ENCODE measurements around the gene CDC42EP3. TPM values are rescaled to one million over a fixed set of nuclear protein-coding genes. Genes with fewer than 3 reads are reported as not detected.

CDC42EP3 gene, protein sequence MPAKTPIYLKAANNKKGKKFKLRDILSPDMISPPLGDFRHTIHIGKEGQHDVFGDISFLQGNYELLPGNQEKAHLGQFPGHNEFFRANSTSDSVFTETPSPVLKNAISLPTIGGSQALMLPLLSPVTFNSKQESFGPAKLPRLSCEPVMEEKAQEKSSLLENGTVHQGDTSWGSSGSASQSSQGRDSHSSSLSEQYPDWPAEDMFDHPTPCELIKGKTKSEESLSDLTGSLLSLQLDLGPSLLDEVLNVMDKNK
- total RNA-seq (10 to 100 TPM in 5 of 9 donors, 1 to 10 TPM in 4; 4.2 to 30.2 (median 15.1) TPM), polyA plus RNA-seq (10 to 100 TPM in 1 of 3 donors, 1 to 10 TPM in 2; 7.0 to 13.9 (median 7.6) TPM)
- long read RNA-seq, donor 1, full-length matches to known transcripts, result 2 of 2 reads
- long read RNA-seq, donor 1, partial matches to known transcripts, result 0 of 2 reads
- long read RNA-seq, donor 1, other reads (novel, unspliced or antisense), result 0 of 2 reads
- long read RNA-seq, donor 2, full-length matches to known transcripts, result 1 of 1 reads
- long read RNA-seq, donor 2, partial matches to known transcripts, result 0 of 1 reads
- long read RNA-seq, donor 2, other reads (novel, unspliced or antisense), result 0 of 1 reads
- long read RNA-seq, donor 3, full-length matches to known transcripts, result 4 of 4 reads
- long read RNA-seq, donor 3, partial matches to known transcripts, result 0 of 4 reads
- long read RNA-seq, donor 3, other reads (novel, unspliced or antisense), result 0 of 4 reads
- long read RNA-seq, donor 4, full-length matches to known transcripts, result 1 of 3 reads
- long read RNA-seq, donor 4, partial matches to known transcripts, result 0 of 3 reads
- long read RNA-seq, donor 4, other reads (novel, unspliced or antisense), result 2 of 3 reads
- long read RNA-seq, donor 5, full-length matches to known transcripts, result 37 of 40 reads
- long read RNA-seq, donor 5, partial matches to known transcripts, result 0 of 40 reads
- long read RNA-seq, donor 5, other reads (novel, unspliced or antisense), result 3 of 40 reads
- long read RNA-seq, donor 6, full-length matches to known transcripts, result 1 of 5 reads
- long read RNA-seq, donor 6, partial matches to known transcripts, result 0 of 5 reads
- long read RNA-seq, donor 6, other reads (novel, unspliced or antisense), result 4 of 5 reads
- long read RNA-seq, donor 7, full-length matches to known transcripts, result 2 of 2 reads
- long read RNA-seq, donor 7, partial matches to known transcripts, result 0 of 2 reads
- long read RNA-seq, donor 7, other reads (novel, unspliced or antisense), result 0 of 2 reads
- long read RNA-seq, donor 8, full-length matches to known transcripts, result 5 of 5 reads
- long read RNA-seq, donor 8, partial matches to known transcripts, result 0 of 5 reads
- long read RNA-seq, donor 8, other reads (novel, unspliced or antisense), result 0 of 5 reads
- long read RNA-seq, donor 9, full-length matches to known transcripts, result 1 of 1 reads
- long read RNA-seq, donor 9, partial matches to known transcripts, result 0 of 1 reads
- long read RNA-seq, donor 9, other reads (novel, unspliced or antisense), result 0 of 1 reads
- long read RNA-seq, donor 10, full-length matches to known transcripts, result 1 of 1 reads
- long read RNA-seq, donor 10, partial matches to known transcripts, result 0 of 1 reads
- long read RNA-seq, donor 10, other reads (novel, unspliced or antisense), result 0 of 1 reads

DNA sequence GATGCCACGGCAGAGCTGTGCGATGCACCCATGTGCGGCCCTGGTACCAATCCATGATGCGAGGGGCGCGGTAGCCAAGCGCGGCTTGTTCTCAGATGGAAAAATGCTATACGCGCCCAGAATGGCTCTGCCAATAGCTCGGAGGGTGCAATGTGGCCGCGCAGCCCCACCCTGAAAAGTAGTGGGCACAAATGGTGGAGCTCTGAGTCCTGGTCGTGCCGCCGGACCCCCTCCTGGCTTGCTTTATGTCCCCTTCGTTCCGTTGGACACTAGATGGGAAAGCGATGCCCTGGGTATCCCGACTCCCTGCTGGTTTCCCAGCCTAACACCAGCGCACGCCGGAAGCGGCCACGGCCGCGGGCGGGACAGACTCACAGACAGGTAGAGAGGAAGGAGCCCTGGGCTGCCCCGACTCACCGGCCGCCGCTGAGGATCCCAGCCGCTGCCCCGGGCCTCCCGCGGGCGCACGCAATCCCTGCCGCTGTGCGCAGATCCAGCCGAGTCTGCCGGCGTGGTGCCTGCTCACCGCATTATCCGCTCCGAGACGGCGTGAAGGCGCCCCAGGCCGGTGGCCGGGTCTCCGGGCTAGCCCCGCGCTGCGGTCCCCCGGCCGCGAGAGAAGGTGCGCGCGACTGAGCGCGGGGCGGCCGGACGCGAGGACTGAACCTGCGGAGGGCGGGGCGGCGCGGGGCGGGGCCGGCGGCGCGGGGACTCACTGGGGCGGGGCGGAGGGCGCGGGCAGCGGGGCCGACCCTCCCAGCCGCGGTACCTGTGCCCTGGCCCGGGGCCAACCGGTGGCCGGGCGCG is at the start of gene CDC42EP3:
CDC42EP3 (minus strand) TSS at position 634 of the 807 bp plus-strand sequence. CDS start 25,055 bp downstream, outside the sequence.
- Histone ChIP-seq H3K9me3 (replicated peaks in 1 of 3) (no peaks in the 10 kb centered on the region), H3K4me3 (peak within 1 kb of the TSS; percentile 48 to 94 (median 62)), H3K36me3 (replicated peaks in 1 of 2) (no peaks in the 10 kb centered on the region), H3K4me1 (replicated peaks in 1 of 2) (peaks cover 0 to 9% of the 10 kb centered on the region in 2 donors), H3K27me3 (no peaks in the 10 kb centered on the region), H3K27ac (peak within 1 kb of the TSS in 4 of 5 donors; percentile 47 to 90 (median 65))
- intact Hi-C loops (cut with DNase I), result no loop called here
- WGBS, 4 donors, result 1% methylated on average over 15 to 90 of the region's 90 CpGs
- DNase-seq, result peak in 6 of 7 donors; percentile 26 to 66 (median 34)
- peak; percentile 23 to 27 for TF ChIP-seq POLR2A (IDR thresholded peaks at IDR 0.05)
- TF ChIP-seq, protein P1, sequence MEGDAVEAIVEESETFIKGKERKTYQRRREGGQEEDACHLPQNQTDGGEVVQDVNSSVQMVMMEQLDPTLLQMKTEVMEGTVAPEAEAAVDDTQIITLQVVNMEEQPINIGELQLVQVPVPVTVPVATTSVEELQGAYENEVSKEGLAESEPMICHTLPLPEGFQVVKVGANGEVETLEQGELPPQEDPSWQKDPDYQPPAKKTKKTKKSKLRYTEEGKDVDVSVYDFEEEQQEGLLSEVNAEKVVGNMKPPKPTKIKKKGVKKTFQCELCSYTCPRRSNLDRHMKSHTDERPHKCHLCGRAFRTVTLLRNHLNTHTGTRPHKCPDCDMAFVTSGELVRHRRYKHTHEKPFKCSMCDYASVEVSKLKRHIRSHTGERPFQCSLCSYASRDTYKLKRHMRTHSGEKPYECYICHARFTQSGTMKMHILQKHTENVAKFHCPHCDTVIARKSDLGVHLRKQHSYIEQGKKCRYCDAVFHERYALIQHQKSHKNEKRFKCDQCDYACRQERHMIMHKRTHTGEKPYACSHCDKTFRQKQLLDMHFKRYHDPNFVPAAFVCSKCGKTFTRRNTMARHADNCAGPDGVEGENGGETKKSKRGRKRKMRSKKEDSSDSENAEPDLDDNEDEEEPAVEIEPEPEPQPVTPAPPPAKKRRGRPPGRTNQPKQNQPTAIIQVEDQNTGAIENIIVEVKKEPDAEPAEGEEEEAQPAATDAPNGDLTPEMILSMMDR (IDR thresholded peaks at IDR 0.05), result no peak

DNA sequence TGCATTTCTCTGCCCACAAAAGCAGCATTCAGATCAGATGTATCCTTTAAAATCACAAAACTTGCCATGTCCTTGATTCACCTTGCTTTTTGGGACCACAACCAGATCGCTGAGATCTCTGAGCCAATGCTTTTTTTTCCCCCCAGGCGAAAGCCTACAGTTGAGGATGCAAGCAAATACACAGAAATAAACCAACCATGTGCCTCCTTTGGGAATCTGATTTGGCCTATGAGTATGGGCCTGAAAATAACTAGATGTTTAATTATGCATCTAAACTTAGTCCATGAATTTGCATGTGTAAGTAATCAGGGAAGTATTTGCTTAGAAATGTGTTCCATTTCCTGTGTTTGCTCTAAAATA is 49.7 kb upstream of the CDC42EP3 start:
- Histone ChIP-seq H3K27ac (no peak overlapping the region), H3K9me3 (replicated peaks in 1 of 3) (no peaks in the 10 kb centered on the region), H3K27me3 (no peaks in the 10 kb centered on the region), H3K4me1 (replicated peaks in 1 of 2) (no peaks in the 10 kb centered on the region), H3K4me3 (no peak overlapping the region), H3K36me3 (replicated peaks in 1 of 2) (no peaks in the 10 kb centered on the region)
- WGBS, 4 donors, result 76 to 89% (median 83%) methylated on average over 2 of the region's 2 CpGs
- no peak for DNase-seq
- no peak for TF ChIP-seq POLR2A (IDR thresholded peaks at IDR 0.05)
- TF ChIP-seq, protein P1 (IDR thresholded peaks at IDR 0.05), result no peak
- intact Hi-C loops (cut with DNase I), result no loop called here

DNA sequence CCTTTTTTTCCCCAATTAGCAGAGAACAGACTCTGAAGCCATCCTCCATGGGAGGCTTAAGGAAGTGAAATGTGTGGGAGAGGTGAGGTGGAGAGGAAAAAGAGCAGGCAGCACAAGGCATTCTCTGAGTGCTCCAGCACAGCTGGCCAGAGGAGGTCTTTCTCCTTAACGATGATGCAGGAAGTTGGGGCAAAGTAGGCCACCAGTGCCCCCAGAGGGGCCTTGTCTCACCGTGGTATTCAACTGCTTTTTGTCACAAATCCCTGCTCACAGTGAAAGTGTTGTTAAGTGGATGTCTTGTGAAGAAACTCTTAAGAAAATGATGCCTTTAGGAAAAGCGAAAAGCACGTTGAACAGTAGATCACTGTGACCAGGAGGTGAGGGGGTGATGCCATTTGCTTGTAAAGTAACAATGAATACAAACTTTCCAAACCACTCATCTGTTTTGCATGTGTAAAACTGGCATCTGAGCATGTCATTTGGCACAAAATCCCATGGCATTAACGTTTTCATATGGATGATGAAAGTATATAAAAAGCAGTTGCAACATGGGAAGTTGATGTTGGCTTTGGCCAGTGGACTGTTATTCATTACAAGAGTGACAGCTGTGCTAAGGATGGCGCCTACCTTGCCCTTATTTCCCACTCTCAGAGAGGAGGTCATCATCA is 49.2 kb upstream of the CDC42EP3 start:
- H3K27ac ChIP-seq, result no peak overlapping the region
- no peaks in the 10 kb centered on the region for H3K4me1 ChIP-seq (replicated peaks in 1 of 2)
- DNase-seq, result no peak
- no peak overlapping the region for H3K4me3 ChIP-seq
- H3K27me3 ChIP-seq, result no peaks in the 10 kb centered on the region
- 58 to 65% (median 61%) methylated on average over 6 of the region's 6 CpGs for WGBS, 4 donors
- intact Hi-C loops (cut with DNase I), result no loop called here
- peaks cover 0 to 5% (median 0%) of the 10 kb centered on the region in 3 donors for H3K9me3 ChIP-seq (replicated peaks in 1 of 3)
- TF ChIP-seq, protein P1 (IDR thresholded peaks at IDR 0.05), result no peak
- no peak for TF ChIP-seq POLR2A (IDR thresholded peaks at IDR 0.05)
- no peaks in the 10 kb centered on the region for H3K36me3 ChIP-seq (replicated peaks in 1 of 2)

Data from adrenal gland (tissue), 19 donors.